GM23338 (cell line): ENCODE measurements around the gene SMIM26. TPM values are rescaled to one million over a fixed set of nuclear protein-coding genes. Genes with fewer than 3 reads are reported as not detected.

Experiments
- ATAC-seq: fragments of 200-7000 bp; cut with Tn5 transposase; 3 replicates; pipeline ENCODE4 v1.9.1; 2020
- DNase-seq: peaks from one replicate; pipeline ENCODE4 v3.0.0-alpha.2; 2015; ENCODE audit warnings: low spot score
- H2AFZ ChIP-seq: fragments of 200-600 bp; sonication (generic); 2 replicates; pipeline ENCODE4 v1.8.0; 2016; ENCODE audit warnings: antibody characterized with exemption, mild to moderate bottlenecking, moderate library complexity
- H3F3A ChIP-seq: fragments of 200-600 bp; sonication (generic); replicated peaks from 2 replicates; pipeline ENCODE4 v1.8.0; 2017; ENCODE audit warnings: antibody characterized with exemption, mixed run types, low read depth
- H3K27ac ChIP-seq: fragments of 200-600 bp; sonication (generic); 2 replicates; pipeline ENCODE4 v1.6.1; 2016; ENCODE audit warnings: low read depth
- H3K27me3 ChIP-seq: fragments of 200-600 bp; sonication (generic); 2 replicates; pipeline ENCODE4 v1.8.0; 2016; ENCODE audit warnings: mild to moderate bottlenecking, mixed run types, moderate library complexity; ENCODE audit not compliant: insufficient read depth
- H3K36me3 ChIP-seq: fragments of 200-600 bp; sonication (generic); 2 replicates; pipeline ENCODE4 v1.8.0; 2016; ENCODE audit warnings: mild to moderate bottlenecking; ENCODE audit not compliant: insufficient read depth
- H3K4me1 ChIP-seq: fragments of 200-600 bp; sonication (generic); 2 replicates; pipeline ENCODE4 v1.8.0; 2016; ENCODE audit warnings: mild to moderate bottlenecking, moderate library complexity; ENCODE audit not compliant: insufficient read depth
- H3K4me2 ChIP-seq: fragments of 200-600 bp; sonication (generic); 2 replicates; pipeline ENCODE4 v1.7.1; 2017; ENCODE audit warnings: mixed run types
- H3K4me3 ChIP-seq: fragments of 200-600 bp; sonication (generic); 2 replicates; pipeline ENCODE4 v1.6.1; 2016; ENCODE audit warnings: mixed run types
- H3K79me2 ChIP-seq: fragments of 200-600 bp; sonication (generic); replicated peaks from 2 replicates; pipeline ENCODE4 v1.8.0; 2017; ENCODE audit warnings: mild to moderate bottlenecking; ENCODE audit not compliant: insufficient read depth
- H3K9me2 ChIP-seq: fragments of 200-600 bp; sonication (generic); 2 replicates; pipeline ENCODE4 v1.8.0; 2017; ENCODE audit not compliant: insufficient read depth
- H4K20me1 ChIP-seq: fragments of 200-600 bp; sonication (generic); replicated peaks from 2 replicates; pipeline ENCODE4 v1.8.0; 2017; ENCODE audit warnings: mild to moderate bottlenecking; ENCODE audit not compliant: insufficient read depth
- H3K27ac Mint-ChIP-seq: 2 replicates; pipeline ENCODE4 v1.8.0; 2020; ENCODE audit warnings: inconsistent platforms, mild to moderate bottlenecking, moderate library complexity, mixed read lengths
- H3K27me3 Mint-ChIP-seq: 3 replicates; pipeline ENCODE4 v1.8.0; 2022; ENCODE audit warnings: low read depth, mild to moderate bottlenecking, moderate library complexity, mixed read lengths, inconsistent platforms; ENCODE audit not compliant: insufficient read depth, poor library complexity
- H3K36me3 Mint-ChIP-seq: 3 replicates; pipeline ENCODE4 v1.8.0; 2021; ENCODE audit warnings: low read depth, mild to moderate bottlenecking, inconsistent platforms, moderate library complexity, mixed read lengths
- H3K4me1 Mint-ChIP-seq: 3 replicates; pipeline ENCODE4 v1.8.0; 2020; ENCODE audit warnings: mild to moderate bottlenecking, inconsistent platforms, mixed read lengths
- H3K4me3 Mint-ChIP-seq: 3 replicates; pipeline ENCODE4 v1.8.0; 2021; ENCODE audit warnings: moderate library complexity, mild to moderate bottlenecking, inconsistent platforms, mixed read lengths
- H3K9me3 Mint-ChIP-seq: 3 replicates; pipeline ENCODE4 v1.8.0; 2020; ENCODE audit warnings: moderate library complexity, mild to moderate bottlenecking, inconsistent platforms, mixed read lengths
- CREB1 ChIP-seq: fragments of 250-450 bp; sonication (Bioruptor Pico); IDR thresholded peaks from 2 replicates; pipeline ENCODE4 v1.5.0; 2020; ENCODE audit warnings: low read depth, mild to moderate bottlenecking, moderate library complexity
- CTCF ChIP-seq, 2 experiments: fragments of 200-600 bp in 1 of 2; sonication (generic) in 1 of 2; conservative IDR thresholded peaks; 2 replicates each; pipeline versions ENCODE4 v1.5.1 to v1.6.1; 2016 to 2017; ENCODE audit warnings: antibody characterized with exemption in 2 of 2, low read depth in 2 of 2, mild to moderate bottlenecking in 2 of 2, moderate library complexity in 1 of 2
- JUNB ChIP-seq: IDR thresholded peaks from one replicate; pipeline ENCODE4 v1.6.1; 2016; ENCODE audit warnings: antibody characterized with exemption; ENCODE audit not compliant: unreplicated experiment
- REST ChIP-seq: IDR thresholded peaks from one replicate; pipeline ENCODE4 v1.6.1; 2018; ENCODE audit warnings: antibody characterized with exemption; ENCODE audit not compliant: unreplicated experiment
- STAT1 ChIP-seq: IDR thresholded peaks from one replicate; pipeline ENCODE4 v1.6.1; 2016; ENCODE audit warnings: antibody characterized with exemption; ENCODE audit not compliant: unreplicated experiment
- ZNF331 ChIP-seq: fragments of 250-450 bp; sonication (Bioruptor Pico); IDR thresholded peaks from 2 replicates; pipeline ENCODE4 v1.5.0; 2020; ENCODE audit warnings: low read depth, mild to moderate bottlenecking, moderate library complexity
- polyA plus RNA-seq: library from polyadenylated mRNA; unstranded; fragments of >200 nt; fragmentation: Nextera tagmentation; extraction: Ambion mirVana; gene quantifications from 2 replicates; pipeline ENCODE4 v1.2.1, GENCODE V29; 2016
- small RNA-seq: library from RNA; depleted of rRNA; stranded (forward); fragments of <200 nt; gene quantifications from one replicate; pipeline ENCODE3, GENCODE V24; 2014; ENCODE audit warnings: low replicate concordance
- total RNA-seq: library from RNA; depleted of rRNA; stranded (reverse); fragments of >200 nt; shearing (Covaris generic); gene quantifications from 2 replicates; pipeline ENCODE4 v1.2.3, GENCODE V29; 2014; rRNA removed
- TF ChIP-seq, protein P1 (sequence below): IDR thresholded peaks from 2 replicates; pipeline ENCODE4 v1.6.1; 2016; ENCODE audit warnings: antibody characterized with exemption

Gene SMIM26
- total and polyA plus RNA-seq, 2 experiments from 2014 or later: 94.3 to 308 TPM

GRCh38 chr20:18615020-18615650, 47.9 kb downstream of the SMIM26 start:
- H3K4me1 Mint-ChIP-seq: peaks cover 17% of the 10 kb centered on the region
- peaks cover 4% of the 10 kb centered on the region; the same call in 1 of the 2 replicates for H4K20me1 ChIP-seq
- no peaks in the 10 kb centered on the region for H3K4me1 ChIP-seq
- H3K27me3 Mint-ChIP-seq: peaks cover 6% of the 10 kb centered on the region
- TF ChIP-seq JUNB (no peak), CTCF (conservative IDR thresholded peaks at IDR 0.05; ENCODE audit: low read depth in 2 of 2) (no peak), ZNF331 (no peak), STAT1 (no peak), REST (no peak), CREB1 (CRISPR knock-in tag) (no peak)
- TF ChIP-seq, protein P1, sequence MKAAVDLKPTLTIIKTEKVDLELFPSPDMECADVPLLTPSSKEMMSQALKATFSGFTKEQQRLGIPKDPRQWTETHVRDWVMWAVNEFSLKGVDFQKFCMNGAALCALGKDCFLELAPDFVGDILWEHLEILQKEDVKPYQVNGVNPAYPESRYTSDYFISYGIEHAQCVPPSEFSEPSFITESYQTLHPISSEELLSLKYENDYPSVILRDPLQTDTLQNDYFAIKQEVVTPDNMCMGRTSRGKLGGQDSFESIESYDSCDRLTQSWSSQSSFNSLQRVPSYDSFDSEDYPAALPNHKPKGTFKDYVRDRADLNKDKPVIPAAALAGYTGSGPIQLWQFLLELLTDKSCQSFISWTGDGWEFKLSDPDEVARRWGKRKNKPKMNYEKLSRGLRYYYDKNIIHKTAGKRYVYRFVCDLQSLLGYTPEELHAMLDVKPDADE: no peak
- no peak overlapping the region for H2AFZ ChIP-seq
- no peak overlapping the region for H3K4me3 Mint-ChIP-seq
- ATAC-seq: no peak
- no peaks in the 10 kb centered on the region for H3F3A ChIP-seq
- H3K79me2 ChIP-seq: no peaks in the 10 kb centered on the region; the same call in 1 of the 2 replicates
- no peaks in the 10 kb centered on the region for H3K27me3 ChIP-seq
- H3K27ac ChIP-seq: no peak overlapping the region
- no peak overlapping the region for H3K27ac Mint-ChIP-seq
- DNase-seq: no peak
- H3K36me3 ChIP-seq: no peaks in the 10 kb centered on the region
- H3K9me3 Mint-ChIP-seq: no peaks in the 10 kb centered on the region; the same call in 2 of the 3 replicates
- H3K4me2 ChIP-seq: no peak overlapping the region
- H3K4me3 ChIP-seq: no peak overlapping the region
- H3K36me3 Mint-ChIP-seq: peaks cover 10% of the 10 kb centered on the region
- no peaks in the 10 kb centered on the region for H3K9me2 ChIP-seq

Small RNA genes lying within 50 kb of the gene (small RNA-seq; reads per million reads assigned to genes)
- not detected for gene RN7SL638P
- not detected for gene RNU6ATAC34P

Other genes starting within 250 kb of the SMIM26 start
- gene DZANK1, start 100.4 kb upstream of the SMIM26 start, total RNA-seq: 6.7 and 8.3 TPM in 2 replicates
- gene DZANK1, start 100.4 kb upstream of the SMIM26 start, polyA plus RNA-seq: 6.1 and 7.9 TPM in 2 replicates
- 15.7 and 30.6 TPM in 2 replicates for gene POLR3F, start 100.0 kb upstream of the SMIM26 start, total RNA-seq
- 10.5 and 11.0 TPM in 2 replicates for gene POLR3F, start 100.0 kb upstream of the SMIM26 start, polyA plus RNA-seq
- 21.1 and 26.2 TPM in 2 replicates for gene RBBP9, start 70.2 kb upstream of the SMIM26 start, total RNA-seq
- gene RBBP9, start 70.2 kb upstream of the SMIM26 start, polyA plus RNA-seq: 3.2 and 4.8 TPM in 2 replicates
- gene SEC23B, start 59.5 kb upstream of the SMIM26 start, total RNA-seq: 50.0 and 66.6 TPM in 2 replicates
- 27.2 and 28.3 TPM in 2 replicates for gene SEC23B, start 59.5 kb upstream of the SMIM26 start, polyA plus RNA-seq
- 69.8 and 82.7 TPM in 2 replicates for gene DTD1, start 20.6 kb downstream of the SMIM26 start, total RNA-seq
- 65.6 and 74.0 TPM in 2 replicates for gene DTD1, start 20.6 kb downstream of the SMIM26 start, polyA plus RNA-seq
- gene SCP2D1, start 246.4 kb downstream of the SMIM26 start, total RNA-seq: not detected in 2 replicates
- not detected in 2 replicates for gene SCP2D1, start 246.4 kb downstream of the SMIM26 start, polyA plus RNA-seq